Measurements from ENCODE around the gene R3HCC1L.

Gene R3HCC1L

GRCh38 chr10:98194633-98195032, 60.2 kb downstream of the R3HCC1L start:
- no peak for TF ChIP-seq CTCF (IDR thresholded peaks at IDR 0.05; ENCODE audit: low read depth, low read length)
- TF ChIP-seq MYC (IDR thresholded peaks at IDR 0.05; ENCODE audit: low read depth, low read length) = no peak
- no peak for TF ChIP-seq POLR2A (IDR thresholded peaks at IDR 0.05; ENCODE audit: extremely low read depth, insufficient read length)
- no peak for TF ChIP-seq MAX (IDR thresholded peaks at IDR 0.05; ENCODE audit: low read depth, low read length)
- no peak for DNase-seq (ENCODE audit: low read depth)
- H3K4me3 ChIP-seq (ENCODE audit: low read depth, low read length) = no peak overlapping the region

- no peak for DNase-seq (ENCODE audit: low read depth)
- no peak overlapping the region for H3K4me3 ChIP-seq (ENCODE audit: low read depth, low read length)
- TF ChIP-seq MYC (IDR thresholded peaks at IDR 0.05; ENCODE audit: low read depth, low read length) = no peak
- no peak for TF ChIP-seq MAX (IDR thresholded peaks at IDR 0.05; ENCODE audit: low read depth, low read length)
- TF ChIP-seq POLR2A (IDR thresholded peaks at IDR 0.05; ENCODE audit: extremely low read depth, insufficient read length) = no peak
- TF ChIP-seq CTCF (IDR thresholded peaks at IDR 0.05; ENCODE audit: low read depth, low read length) = no peak
These were observed 60.7 kb downstream of the R3HCC1L start for GRCh38 chr10:98195120-98195519.

- no peak overlapping the region for H3K4me3 ChIP-seq (ENCODE audit: low read depth, low read length)
- TF ChIP-seq POLR2A (IDR thresholded peaks at IDR 0.05; ENCODE audit: extremely low read depth, insufficient read length) (no peak), CTCF (IDR thresholded peaks at IDR 0.05; ENCODE audit: low read depth, low read length) (no peak), MAX (IDR thresholded peaks at IDR 0.05; ENCODE audit: low read depth, low read length) (no peak), MYC (IDR thresholded peaks at IDR 0.05; ENCODE audit: low read depth, low read length) (no peak)
- DNase-seq (ENCODE audit: low read depth) = no peak
These were observed 62.5 kb downstream of the R3HCC1L start for GRCh38 chr10:98196985-98197384.

- no peak overlapping the region for H3K4me3 ChIP-seq (ENCODE audit: low read depth, low read length)
- TF ChIP-seq MYC (IDR thresholded peaks at IDR 0.05; ENCODE audit: low read depth, low read length) (no peak), POLR2A (IDR thresholded peaks at IDR 0.05; ENCODE audit: extremely low read depth, insufficient read length) (no peak), MAX (IDR thresholded peaks at IDR 0.05; ENCODE audit: low read depth, low read length) (no peak), CTCF (IDR thresholded peaks at IDR 0.05; ENCODE audit: low read depth, low read length) (no peak)
- DNase-seq (ENCODE audit: low read depth) = no peak
These were observed 67.3 kb downstream of the R3HCC1L start for GRCh38 chr10:98201760-98202159.

GRCh38 chr10:98202378-98202777, 67.9 kb downstream of the R3HCC1L start:
- no peak for TF ChIP-seq CTCF (IDR thresholded peaks at IDR 0.05; ENCODE audit: low read depth, low read length)
- TF ChIP-seq POLR2A (IDR thresholded peaks at IDR 0.05; ENCODE audit: extremely low read depth, insufficient read length) = no peak
- TF ChIP-seq MYC (IDR thresholded peaks at IDR 0.05; ENCODE audit: low read depth, low read length) = no peak
- TF ChIP-seq MAX (IDR thresholded peaks at IDR 0.05; ENCODE audit: low read depth, low read length) = no peak
- H3K4me3 ChIP-seq (ENCODE audit: low read depth, low read length) = no peak overlapping the region
- DNase-seq (ENCODE audit: low read depth) = no peak

- DNase-seq (ENCODE audit: low read depth) = no peak
- no peak overlapping the region for H3K4me3 ChIP-seq (ENCODE audit: low read depth, low read length)
- TF ChIP-seq CTCF (IDR thresholded peaks at IDR 0.05; ENCODE audit: low read depth, low read length) = no peak
These were observed 70.9 kb downstream of the R3HCC1L start for GRCh38 chr10:98205351-98205750.

Data from NB4 (cell line).